LNCaP clone FGC (cell line): ENCODE data around the gene TRIM17.

Source experiments
- DNase-seq: peaks from one replicate; pipeline ENCODE4 v3.0.0-alpha.2; 2011; ENCODE audit warnings: low read depth
- H3K4me3 ChIP-seq: 2 replicates; pipeline ENCODE4 v1.5.1; 2011; ENCODE audit warnings: mild to moderate bottlenecking, low read depth, low read length, control low read depth
- CTCF ChIP-seq: IDR thresholded peaks from 2 replicates; pipeline ENCODE4 v1.5.1; 2012; ENCODE audit warnings: mild to moderate bottlenecking; ENCODE audit not compliant: control insufficient read depth, insufficient read depth; ENCODE audit errors: extremely low read depth

The TRIM17 gene

GRCh38 chr1:228373681-228374571 lies 42.7 kb downstream of the TRIM17 start:
- no peak for DNase-seq
- H3K4me3 ChIP-seq, result no peak overlapping the region
- TF ChIP-seq CTCF, result no peak

GRCh38 chr1:228373004-228373680 lies 43.5 kb downstream of the TRIM17 start:
- no peak for TF ChIP-seq CTCF
- DNase-seq, result no peak
- no peak overlapping the region for H3K4me3 ChIP-seq

- no peak overlapping the region for H3K4me3 ChIP-seq
- TF ChIP-seq CTCF, result no peak
- DNase-seq, result no peak
These were observed 44.3 kb downstream of the TRIM17 start for GRCh38 chr1:228372183-228373003.

DNA sequence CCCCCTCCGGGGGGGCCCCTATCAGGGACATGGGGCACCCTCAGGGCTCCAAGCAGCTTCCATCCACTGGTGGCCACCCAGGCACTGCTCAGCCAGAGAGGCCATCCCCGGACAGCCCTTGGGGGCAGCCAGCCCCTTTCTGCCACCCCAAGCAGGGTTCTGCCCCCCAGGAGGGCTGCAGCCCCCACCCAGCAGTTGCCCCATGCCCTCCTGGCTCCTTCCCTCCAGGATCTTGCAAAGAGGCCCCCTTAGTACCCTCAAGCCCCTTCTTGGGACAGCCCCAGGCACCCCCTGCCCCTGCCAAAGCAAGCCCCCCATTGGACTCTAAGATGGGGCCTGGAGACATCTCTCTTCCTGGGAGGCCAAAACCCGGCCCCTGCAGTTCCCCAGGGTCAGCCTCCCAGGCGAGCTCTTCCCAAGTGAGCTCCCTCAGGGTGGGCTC lies 44.9 kb downstream of the TRIM17 start:
- no peak for TF ChIP-seq CTCF
- H3K4me3 ChIP-seq, result no peak overlapping the region
- DNase-seq, result no peak

GRCh38 chr1:228370941-228371740 lies 45.5 kb downstream of the TRIM17 start:
- no peak for TF ChIP-seq CTCF
- no peak for DNase-seq
- H3K4me3 ChIP-seq, result no peak overlapping the region

DNA sequence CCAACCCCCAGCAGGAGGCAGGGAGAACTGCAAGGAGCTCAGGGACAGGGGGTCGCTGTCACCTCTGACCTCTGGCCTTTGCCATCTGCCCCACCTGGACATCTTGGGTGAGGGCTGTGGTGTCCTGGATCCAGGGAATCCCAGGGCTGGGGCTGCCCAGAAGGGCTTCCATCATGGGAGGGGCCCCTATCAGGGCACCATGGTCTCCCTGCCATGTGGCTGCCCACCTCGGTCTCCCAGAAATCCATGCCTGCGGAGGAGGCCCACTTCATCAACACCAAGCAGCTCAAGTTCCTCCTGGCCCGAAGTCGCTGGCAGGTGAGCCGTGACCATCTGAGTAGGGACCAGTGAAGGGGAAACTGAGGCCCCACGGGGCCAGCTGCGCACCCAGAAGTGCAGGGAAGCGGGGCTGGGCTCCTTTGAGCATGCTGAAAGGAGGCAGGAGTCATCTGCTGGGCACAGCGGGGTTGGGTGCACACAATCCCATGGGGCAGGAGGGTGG lies 46.2 kb downstream of the TRIM17 start:
- no peak for TF ChIP-seq CTCF
- DNase-seq, result no peak
- H3K4me3 ChIP-seq, result no peak overlapping the region
